ENCODE results near the gene NPL.

NPL gene

GRCh38 chr1:182816863-182817262, 27.3 kb downstream of the NPL start:
- DNase-seq (ENCODE audit: low spot score) = no peak

- no peak for DNase-seq (ENCODE audit: low spot score)
Measured at GRCh38 chr1:182817802-182818201, 28.2 kb downstream of the NPL start.

GRCh38 chr1:182823220-182823619, 33.6 kb downstream of the NPL start:
- no peak for DNase-seq (ENCODE audit: low spot score)

- DNase-seq (ENCODE audit: low spot score) = no peak
Measured at GRCh38 chr1:182826892-182827291, 37.3 kb downstream of the NPL start.

- DNase-seq (ENCODE audit: low spot score) = no peak
Measured at GRCh38 chr1:182829285-182829932, 39.8 kb downstream of the NPL start.

- no peak for DNase-seq (ENCODE audit: low spot score)
Measured at GRCh38 chr1:182833271-182833670, 43.7 kb downstream of the NPL start.

GRCh38 chr1:182834326-182834725, 44.8 kb downstream of the NPL start:
- no peak for DNase-seq (ENCODE audit: low spot score)

- DNase-seq (ENCODE audit: low spot score) = no peak
Measured at GRCh38 chr1:182835806-182836205, 46.2 kb downstream of the NPL start.

- peak; percentile 95 for DNase-seq (ENCODE audit: low spot score)
Measured at GRCh38 chr1:182839209-182840066, 49.9 kb downstream of the NPL start, which contains the start of gene DHX9. Gene DHX9 (plus strand): TSS chr1:182839347. CDS start chr1:182842567, 3,220 bp downstream.

GRCh38 chr1:182841368-182841988, 51.9 kb downstream of the NPL start:
- peak; percentile 6 for DNase-seq (ENCODE audit: low spot score)

- DNase-seq (ENCODE audit: low spot score) = no peak
Measured at GRCh38 chr1:182842265-182842664, 52.7 kb downstream of the NPL start.

GRCh38 chr1:182845379-182845778, 55.8 kb downstream of the NPL start:
- DNase-seq (ENCODE audit: low spot score) = no peak

- DNase-seq (ENCODE audit: low spot score) = no peak
Measured at GRCh38 chr1:182845894-182846293, 56.3 kb downstream of the NPL start.

- no peak for DNase-seq (ENCODE audit: low spot score)
Measured at GRCh38 chr1:182847105-182847504, 57.5 kb downstream of the NPL start.

- no peak for DNase-seq (ENCODE audit: low spot score)
Measured at GRCh38 chr1:182848736-182849135, 59.2 kb downstream of the NPL start.

- DNase-seq (ENCODE audit: low spot score) = no peak
Measured at GRCh38 chr1:182850319-182850718, 60.7 kb downstream of the NPL start.

GRCh38 chr1:182851825-182852224, 62.3 kb downstream of the NPL start:
- no peak for DNase-seq (ENCODE audit: low spot score)

- DNase-seq (ENCODE audit: low spot score) = no peak
Measured at GRCh38 chr1:182855911-182856310, 66.3 kb downstream of the NPL start.

GRCh38 chr1:182857212-182857611, 67.6 kb downstream of the NPL start:
- no peak for DNase-seq (ENCODE audit: low spot score)

- no peak for DNase-seq (ENCODE audit: low spot score)
Measured at GRCh38 chr1:182860658-182861057, 71.1 kb downstream of the NPL start.

GRCh38 chr1:182861994-182862393, 72.4 kb downstream of the NPL start:
- no peak for DNase-seq (ENCODE audit: low spot score)

- DNase-seq (ENCODE audit: low spot score) = no peak
Measured at GRCh38 chr1:182862827-182863226, 73.3 kb downstream of the NPL start.

GRCh38 chr1:182863940-182864339, 74.4 kb downstream of the NPL start:
- no peak for DNase-seq (ENCODE audit: low spot score)

All from CD4-positive, alpha-beta T cell treated with Interleukin-15 for 4 hours (primary cell).